Vagina (tissue), 2 donors: ENCODE data around the gene SLU7.

Experiments
- POLR2AphosphoS5 ChIP-seq, 2 donors: sonication (generic); formaldehyde crosslinking; IDR thresholded peaks; one replicate each; pipeline ENCODE4 v1.9.0; 2017; ENCODE audit warnings: antibody characterized with exemption in 2 of 2, mild to moderate bottlenecking in 2 of 2, low read depth in 1 of 2; ENCODE audit not compliant: insufficient read depth in 1 of 2
- TF ChIP-seq, protein P1 (sequence below), 3 experiments: fragments of 450-650 bp in 2 of 3; fragments of 200-600 bp in 1 of 3; sonication (generic) in 1 of 3; IDR thresholded peaks; one replicate each; pipeline ENCODE4 v1.5.1; 2017 to 2019; ENCODE audit warnings: antibody characterized with exemption in 3 of 3, mild to moderate bottlenecking in 2 of 3, moderate library complexity in 2 of 3

DNA sequence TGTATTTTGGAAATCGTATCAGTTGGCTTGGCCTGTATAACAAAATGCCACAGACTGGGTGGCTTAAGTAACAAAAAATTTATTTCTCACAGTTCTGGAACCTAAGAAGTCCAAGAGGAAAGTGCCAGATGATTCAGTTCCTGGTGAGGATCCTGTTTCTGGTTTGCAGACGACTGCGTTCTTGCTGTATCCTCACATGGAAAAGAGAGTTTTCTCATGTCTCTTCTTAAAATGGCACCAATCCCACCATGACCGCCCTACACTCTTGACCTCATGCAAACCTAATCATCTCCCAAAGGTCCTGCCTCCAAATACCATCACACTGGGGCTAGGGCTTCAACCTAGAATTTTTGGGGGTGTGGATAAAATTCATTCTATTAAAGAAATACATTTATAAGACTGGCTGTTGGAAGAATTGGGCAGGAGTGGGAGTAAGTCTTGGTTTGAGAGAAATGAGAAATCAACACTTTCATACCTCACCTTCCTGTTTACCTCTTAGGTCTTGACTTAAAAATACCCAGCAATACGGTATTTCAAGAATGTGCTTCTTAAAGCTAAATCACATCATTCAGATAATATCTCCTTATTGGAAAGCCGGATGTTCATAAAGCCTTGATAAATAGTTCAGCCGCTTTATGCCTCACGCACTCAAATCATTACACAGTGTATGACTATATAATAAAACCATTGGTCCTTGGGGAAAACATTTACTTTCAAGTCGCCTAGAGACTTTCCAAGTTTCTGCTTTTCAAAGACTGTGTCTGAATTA, 31.5 kb upstream of the SLU7 start:
- TF ChIP-seq, protein P1, sequence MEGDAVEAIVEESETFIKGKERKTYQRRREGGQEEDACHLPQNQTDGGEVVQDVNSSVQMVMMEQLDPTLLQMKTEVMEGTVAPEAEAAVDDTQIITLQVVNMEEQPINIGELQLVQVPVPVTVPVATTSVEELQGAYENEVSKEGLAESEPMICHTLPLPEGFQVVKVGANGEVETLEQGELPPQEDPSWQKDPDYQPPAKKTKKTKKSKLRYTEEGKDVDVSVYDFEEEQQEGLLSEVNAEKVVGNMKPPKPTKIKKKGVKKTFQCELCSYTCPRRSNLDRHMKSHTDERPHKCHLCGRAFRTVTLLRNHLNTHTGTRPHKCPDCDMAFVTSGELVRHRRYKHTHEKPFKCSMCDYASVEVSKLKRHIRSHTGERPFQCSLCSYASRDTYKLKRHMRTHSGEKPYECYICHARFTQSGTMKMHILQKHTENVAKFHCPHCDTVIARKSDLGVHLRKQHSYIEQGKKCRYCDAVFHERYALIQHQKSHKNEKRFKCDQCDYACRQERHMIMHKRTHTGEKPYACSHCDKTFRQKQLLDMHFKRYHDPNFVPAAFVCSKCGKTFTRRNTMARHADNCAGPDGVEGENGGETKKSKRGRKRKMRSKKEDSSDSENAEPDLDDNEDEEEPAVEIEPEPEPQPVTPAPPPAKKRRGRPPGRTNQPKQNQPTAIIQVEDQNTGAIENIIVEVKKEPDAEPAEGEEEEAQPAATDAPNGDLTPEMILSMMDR (IDR thresholded peaks at IDR 0.05), result no peak
- no peak for TF ChIP-seq POLR2AphosphoS5 (IDR thresholded peaks at IDR 0.05; ENCODE audit: insufficient read depth in 1 of 2, low read depth in 1 of 2)
